ENCODE data around the gene HEATR5A.
A peak's percentile ranks its signal among the peaks of the same experiment; 100 is the strongest.
"Not testable (repeated sequence)": the region's sequence is repeated elsewhere in the genome, so short reads cannot be mapped to it uniquely, and the experiment has no call there.

The HEATR5A gene

DNA sequence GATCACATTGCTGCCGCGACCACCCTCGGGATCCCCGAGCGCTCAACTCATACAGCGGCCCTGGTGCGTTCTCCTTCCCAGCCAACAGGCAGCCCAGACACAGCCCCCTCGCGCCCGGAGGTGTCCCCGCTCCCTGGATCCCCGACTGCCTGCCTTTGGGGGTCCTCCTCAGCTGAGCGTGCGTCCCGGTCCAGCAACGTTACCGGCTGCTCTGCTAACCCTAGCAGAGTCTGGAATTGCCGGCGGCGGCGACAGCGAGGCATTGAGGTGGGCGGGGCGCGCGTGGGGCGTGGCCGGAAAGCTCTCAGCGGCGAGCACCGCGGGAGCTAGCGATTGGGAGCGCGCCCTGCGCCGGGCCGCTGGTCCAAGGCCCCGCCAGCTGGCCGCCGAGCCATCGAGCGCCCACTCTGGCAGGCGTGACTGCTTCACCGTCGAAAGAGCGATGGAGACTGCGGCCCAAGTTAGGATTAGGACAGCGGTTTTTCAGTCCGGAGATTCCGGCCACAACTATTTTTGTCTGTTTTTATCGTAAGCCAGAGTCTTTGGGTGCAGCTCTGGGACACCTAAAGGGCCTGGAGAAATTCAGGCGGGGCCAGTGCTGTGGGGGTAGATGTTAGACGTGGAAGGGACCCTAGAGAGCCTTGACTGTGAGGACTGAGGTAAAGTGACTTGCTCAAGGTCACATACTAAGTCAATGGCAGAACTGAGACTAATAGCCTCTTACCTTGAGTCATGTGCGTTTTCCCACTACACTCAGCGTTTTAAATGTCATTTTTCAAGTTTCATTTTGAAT lies at the start of gene HEATR5A:
Gene HEATR5A (minus strand): TSS at position 232 of the 793 bp plus-strand sequence. CDS start 17,575 bp downstream, outside the sequence.
- peak; percentile 93 for DNase-seq

DNA sequence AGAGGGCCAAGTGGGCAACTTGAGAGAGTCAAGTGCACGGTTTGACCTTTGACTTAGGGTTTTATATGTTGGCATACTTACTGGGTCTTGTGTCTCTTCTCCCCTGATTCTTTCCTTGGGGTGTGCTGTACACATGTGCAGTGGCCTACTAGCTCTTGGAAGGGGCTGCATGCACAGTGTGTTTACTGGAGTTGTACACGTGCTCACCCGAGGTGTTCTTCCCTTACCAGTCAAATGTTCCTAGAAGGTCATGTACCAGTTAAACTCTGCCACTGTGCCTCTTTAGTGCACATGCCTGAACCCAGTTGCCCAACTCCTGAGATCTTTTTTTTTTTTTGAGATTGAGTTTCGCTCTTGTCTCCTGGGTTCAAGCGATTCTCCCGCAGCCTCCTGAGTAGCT lies 46.2 kb upstream of the HEATR5A start:
- no peak for DNase-seq

DNA sequence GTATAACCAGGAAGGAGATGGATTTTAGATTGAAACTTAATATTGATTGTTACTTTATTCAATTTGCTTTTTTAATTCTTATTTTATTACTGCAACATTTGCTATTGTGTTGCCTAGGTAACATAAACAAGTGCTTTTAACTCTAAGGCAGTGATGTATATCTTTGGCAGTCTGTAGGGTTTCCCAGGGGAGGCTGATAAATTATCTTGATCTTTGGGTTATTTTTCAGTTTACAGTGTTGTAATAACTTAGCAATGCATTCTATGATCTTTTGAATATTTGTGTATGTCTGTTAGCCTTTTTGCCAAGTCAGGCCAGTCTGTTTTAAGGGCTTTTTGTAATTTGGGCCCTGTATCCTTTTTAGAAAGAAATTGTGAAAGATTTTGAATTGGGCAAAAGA lies 44.8 kb upstream of the HEATR5A start:
- no peak for DNase-seq

DNA sequence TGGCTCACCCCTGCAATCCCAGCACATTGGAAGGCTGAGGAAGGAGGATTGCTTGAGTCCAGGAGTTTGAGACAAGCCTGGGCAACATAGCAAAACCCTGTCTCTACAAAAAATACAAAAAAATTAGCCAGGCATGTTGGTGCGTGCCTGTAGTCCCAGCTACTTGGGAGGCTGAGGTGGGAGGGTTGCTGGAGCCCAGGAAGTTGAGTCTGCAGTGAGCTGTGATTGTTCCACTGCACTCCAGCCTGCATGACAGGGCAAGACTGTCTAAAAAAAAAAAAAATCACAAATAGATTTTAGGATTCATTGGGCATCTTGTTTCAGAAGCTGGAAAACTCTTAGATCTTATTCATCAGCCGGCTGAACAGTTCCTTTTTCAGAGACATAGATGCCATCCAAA lies 42.1 kb upstream of the HEATR5A start:
- DNase-seq, result not testable (repeated sequence)

DNA sequence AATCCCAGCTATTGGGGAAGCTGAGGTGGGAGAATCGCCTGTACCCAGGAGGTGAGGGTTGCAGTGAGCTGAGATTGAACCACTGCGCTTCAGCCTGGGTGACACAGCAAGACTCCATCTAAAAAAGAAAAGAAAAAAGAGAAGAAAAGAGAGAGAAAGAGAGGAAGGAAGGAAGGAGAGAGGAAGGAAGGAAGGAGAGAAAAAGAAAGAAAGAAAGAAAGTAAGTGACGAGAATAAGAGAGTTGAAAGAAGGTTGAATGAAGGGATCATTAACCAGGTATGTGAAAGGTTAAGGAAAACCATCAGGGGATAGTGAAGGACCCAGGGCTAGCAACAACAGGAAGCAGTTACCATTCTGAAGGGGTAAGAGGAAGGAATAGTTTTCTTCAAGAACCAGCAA lies 41.2 kb upstream of the HEATR5A start:
- no peak for DNase-seq

DNA sequence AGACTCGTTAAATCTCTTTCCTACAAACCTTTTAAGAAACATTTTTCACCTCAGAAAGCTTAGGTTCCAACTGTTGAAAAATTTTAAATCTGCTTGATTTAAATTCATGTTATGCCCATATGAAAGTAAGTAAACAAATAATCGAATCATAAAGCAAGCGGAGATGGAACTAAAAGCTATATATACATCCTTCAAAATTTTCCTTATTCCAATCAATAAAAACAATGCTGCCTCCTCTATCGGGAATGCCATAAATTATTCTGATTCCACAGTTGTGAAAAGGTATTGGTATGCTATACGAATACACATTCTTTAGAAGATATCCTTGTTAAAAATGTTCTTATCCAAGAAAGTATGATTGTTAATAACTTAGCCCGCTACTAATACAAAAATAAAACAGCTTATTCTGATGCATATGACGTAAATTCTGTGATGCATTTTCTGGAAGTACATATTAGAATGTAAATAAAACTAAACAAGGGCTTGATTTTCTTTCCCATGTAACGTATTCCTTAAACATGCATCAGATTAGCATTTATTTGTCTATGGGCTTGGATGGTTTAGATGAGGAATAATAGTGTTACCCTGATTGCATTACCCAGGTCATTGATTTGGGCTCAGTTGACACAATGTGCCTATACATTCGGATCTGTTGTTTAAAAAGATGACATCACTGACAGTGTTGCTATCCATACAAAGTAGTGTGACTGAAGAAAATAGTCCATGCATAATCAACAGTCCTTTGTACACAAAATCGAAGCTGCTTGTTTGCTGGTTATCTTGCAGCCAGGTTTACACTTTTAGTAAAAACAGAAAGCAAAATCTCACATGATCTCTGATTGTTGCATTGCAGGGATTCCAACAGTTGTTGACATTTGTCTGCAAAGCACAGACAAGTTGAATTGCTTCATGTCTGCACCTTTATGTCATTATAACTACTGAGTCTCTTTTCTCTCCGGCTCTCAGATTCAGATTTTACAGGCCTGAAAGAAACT lies 37.6 kb upstream of the HEATR5A start:
- DNase-seq, result no peak

DNA sequence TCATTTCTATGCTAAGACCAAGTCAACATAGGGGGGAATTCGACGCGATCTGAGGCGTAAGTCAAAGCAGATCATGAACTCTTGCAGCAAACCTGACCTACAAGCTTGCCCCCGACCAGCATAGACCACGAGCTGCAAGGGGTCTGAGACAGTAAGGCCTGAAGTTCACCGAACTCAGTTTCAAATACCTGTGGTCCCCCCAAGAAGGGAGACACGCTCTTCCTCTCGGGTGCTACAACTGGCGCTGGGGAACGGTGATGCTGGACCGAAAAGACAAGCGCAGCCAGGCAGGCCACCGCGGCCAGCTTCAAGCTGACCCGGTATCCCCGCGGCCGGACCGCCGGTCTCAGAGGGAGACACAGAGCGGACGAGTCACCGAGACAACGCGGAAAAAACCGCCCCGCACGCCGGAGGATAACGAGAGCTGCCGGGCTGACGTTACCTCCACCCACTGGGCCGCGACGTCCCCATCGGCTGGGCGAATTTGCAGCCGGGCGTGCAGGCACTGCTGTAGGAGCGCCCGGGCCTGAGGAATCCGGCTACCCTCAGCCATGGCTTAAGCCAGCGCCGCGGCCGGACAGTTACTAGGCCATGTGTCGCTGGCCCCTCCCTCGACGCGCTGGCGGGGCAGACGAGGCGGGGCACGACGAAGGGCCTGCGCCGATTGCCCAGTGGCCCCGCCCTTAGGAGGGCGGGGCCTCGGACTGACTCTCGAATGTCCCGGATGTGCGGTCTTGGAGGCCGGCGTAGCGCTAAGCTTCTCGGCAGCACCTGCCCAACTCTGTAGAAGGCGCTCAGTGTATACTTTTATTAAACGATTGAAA lies 36.7 kb upstream of the HEATR5A start, which contains the start of gene DTD2:
Gene DTD2 (minus strand): TSS at position 666 of the 824 bp plus-strand sequence. CDS start 113 bp downstream, at position 553.
- DNase-seq, result peak; percentile 92 to 97

DNA sequence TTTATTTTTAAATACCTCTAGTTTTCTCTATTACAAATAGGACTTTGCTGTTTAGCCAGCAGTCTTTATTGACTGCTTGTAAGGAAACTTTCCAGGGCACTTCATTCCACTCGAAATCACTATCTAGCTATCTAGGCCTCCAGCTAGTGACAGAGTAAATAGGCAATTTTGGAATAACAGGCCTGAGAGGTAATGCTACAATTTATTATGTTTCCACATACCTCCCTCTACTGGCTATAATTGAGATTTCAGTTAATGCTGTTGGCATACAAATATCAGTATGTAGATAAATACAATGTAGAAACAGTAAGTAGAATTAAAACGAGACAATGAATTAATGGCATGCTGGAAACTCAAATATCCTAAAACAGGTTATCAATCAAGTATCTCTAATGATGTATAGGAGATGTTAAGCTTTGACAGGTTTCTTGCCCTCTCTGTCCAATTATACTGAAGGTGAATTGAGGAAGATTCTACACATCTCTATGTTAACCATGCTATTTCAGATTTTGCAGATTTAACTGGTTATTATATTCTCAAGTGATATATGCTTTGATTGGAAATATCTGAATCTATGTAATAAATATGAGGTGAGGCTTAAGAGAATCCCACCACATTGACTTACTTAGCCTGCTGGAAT lies 29.7 kb upstream of the HEATR5A start:
- peak; percentile 20 to 77 for DNase-seq

DNA sequence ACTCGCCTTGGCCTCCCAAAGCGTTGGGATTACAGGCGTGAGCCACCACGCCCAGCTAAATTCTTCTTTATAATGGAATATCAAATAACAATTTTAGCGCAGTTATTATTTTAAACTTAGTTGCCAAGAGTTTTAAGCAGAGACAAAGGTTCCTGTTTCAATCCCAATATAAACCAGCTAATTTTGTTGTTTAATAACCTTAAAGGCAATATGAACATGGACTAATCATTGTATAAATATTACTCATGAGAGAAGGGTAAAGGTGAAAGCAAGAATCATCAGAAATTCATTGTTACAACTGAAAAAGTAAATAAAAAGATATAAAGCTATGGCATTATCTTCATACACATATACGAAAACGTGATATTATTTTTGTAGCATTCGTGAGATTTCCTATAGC lies 28.8 kb upstream of the HEATR5A start:
- no peak for DNase-seq

DNA sequence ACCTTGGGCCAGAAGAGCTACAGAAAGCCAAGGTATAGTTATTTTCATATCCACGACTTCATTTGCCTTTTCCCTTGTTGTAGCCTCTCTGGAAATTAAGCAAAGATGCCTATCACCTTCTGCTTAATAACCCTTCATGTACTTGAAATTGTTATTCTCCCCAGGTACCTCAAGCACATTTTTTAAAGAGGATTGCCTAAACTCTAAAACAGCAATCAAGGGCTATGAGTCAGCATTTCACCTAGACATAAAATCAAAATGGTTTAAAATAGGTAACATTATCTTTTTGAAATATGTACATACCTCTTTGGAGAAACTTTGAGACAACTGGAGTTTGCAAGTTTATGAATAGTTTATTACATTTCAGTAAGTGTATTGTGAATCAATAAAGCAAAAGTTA lies 25.4 kb upstream of the HEATR5A start:
- no peak for DNase-seq

DNA sequence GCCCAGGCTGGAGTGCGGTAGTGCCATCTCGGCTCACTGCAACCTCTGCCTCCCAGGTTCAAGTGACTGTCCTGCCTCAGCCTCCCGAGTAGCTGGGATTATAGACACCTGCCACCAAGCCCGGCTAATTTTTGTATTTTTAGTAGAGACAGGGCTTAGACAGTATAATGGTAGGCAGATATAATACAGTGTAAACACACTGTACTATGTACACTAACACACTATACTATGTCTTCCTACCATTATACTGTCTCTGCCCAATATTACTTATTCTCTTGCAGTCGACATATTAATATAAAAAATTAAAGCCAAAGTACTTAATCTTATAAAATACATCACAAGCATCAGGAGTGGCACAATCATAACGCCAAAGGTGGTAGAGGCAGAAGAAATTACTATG lies 21.9 kb upstream of the HEATR5A start:
- no peak for DNase-seq

DNA sequence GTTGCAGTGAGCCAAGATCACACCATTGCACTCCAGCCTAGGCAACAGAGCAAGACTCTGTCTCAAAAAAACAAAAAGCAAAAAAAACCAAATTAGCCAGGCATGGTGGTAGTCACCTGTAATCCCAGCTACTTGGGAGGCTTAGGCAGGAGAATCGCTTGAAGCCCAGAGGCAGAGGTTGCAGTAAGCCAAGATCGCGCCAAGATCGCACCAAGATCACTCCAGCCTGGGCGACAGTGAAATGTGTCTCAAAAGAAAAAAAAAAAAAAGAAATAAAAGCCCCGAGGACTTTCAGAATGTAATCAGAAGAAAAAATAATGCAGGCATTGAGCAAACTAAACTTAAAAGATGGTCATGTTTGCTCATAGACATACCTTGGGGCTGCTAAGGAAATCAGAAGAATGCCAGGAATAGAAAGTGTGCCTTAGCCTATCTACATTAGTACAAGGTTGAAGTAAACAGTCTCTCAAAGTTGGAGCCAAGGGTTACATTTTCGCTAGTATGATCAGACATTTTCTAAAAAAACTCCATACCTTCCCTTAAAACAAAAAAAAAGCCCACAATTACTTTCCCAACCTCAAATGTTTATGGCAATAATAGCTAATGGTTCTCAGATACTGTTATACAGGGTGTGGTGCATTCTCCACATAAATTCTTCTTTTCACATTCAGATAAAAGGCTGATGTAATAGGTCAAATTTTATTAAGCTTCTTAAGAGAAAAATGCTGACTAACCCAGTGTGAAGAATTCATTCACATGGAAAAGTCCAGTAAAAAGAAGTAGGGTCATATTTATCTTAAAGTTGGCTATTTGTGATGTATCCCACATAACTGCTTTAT lies 21.1 kb upstream of the HEATR5A start:
- no peak for DNase-seq

DNA sequence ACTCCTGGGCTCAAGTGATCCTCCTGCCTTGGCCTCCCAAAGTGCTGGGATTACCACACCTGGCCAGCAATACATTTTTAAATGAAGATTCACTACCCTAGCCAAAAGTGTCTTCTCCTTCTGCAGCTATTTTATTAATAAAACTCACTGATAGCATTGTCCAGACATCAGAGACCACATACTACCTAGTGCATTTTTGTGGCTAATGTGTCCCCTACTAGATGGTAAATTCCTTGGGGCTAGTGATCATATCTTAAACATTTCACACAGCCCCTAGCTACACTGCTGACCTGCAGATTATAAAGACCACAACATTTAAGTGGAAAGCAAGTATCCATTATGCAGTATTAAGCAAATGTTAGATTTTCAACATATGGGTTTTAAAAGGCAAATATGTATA lies 19.9 kb upstream of the HEATR5A start:
- no peak for DNase-seq

DNA sequence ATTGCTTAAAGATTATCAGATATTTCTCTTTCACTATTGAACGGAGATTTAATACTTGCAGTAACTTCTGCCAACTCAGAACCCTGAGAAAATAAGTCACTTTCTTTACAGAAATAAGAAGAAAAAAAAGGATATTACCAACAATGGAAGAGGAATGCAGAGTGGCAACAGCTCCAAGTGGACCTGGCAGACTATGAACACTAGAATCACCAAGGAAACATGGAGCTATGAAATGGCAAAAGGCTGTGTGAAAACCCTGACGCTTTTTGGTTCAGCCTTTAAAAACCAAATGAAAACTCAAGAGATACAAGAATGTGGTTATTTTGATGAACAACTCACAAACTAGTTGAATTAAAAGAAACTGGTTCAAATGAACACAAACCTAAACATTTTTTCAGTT lies 19.2 kb upstream of the HEATR5A start:
- DNase-seq, result no peak

DNA sequence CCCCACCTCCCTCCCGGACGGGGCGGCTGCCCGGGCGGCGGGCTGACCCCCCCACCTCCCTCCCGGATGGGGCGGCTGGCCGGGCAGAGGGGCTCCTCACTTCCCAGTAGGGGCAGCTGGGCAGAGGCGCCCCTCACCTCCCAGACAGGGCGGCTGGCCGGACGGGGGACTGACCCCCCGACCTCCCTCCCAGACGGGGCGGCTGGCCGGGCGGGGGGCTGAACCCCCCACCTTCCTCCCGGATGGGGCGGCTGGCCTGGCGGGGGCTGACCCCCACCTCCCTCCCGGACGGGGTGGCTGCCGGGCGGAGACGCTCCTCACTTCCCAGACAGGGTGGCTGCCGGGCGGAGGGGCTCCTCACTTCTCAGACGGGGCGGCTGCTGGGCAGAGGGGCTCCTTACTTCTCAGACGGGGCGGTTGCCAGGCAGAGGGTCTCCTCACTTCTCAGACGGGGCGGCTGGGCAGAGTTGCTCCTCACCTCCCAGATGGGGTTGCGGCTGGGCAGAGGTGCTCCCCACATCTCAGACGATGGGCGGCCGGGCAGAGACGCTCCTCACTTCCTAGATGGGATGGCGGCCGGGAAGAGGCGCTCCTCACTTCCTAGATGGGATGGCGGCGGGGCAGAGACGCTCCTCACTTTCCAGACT lies 16.8 kb upstream of the HEATR5A start:
- DNase-seq, result not testable (repeated sequence)

DNA sequence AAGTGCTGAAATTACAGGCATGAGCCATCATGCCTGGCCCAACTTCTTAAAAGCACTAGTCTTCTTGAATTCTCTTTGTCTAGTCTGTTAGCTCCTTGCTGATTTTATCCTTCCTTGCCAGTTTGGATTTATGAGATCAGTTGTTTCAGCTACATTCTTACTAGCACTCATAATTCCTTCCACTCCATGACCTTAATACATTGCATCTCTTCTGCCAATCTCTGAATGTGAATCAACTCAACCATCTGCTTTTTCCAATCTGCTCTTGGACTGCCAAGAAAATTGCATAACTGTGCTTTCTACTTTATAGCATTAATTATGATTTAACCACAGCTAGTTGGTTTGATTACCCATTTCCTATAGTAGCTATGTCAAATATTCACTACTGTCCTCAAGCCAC lies 14.9 kb upstream of the HEATR5A start:
- no peak for DNase-seq

DNA sequence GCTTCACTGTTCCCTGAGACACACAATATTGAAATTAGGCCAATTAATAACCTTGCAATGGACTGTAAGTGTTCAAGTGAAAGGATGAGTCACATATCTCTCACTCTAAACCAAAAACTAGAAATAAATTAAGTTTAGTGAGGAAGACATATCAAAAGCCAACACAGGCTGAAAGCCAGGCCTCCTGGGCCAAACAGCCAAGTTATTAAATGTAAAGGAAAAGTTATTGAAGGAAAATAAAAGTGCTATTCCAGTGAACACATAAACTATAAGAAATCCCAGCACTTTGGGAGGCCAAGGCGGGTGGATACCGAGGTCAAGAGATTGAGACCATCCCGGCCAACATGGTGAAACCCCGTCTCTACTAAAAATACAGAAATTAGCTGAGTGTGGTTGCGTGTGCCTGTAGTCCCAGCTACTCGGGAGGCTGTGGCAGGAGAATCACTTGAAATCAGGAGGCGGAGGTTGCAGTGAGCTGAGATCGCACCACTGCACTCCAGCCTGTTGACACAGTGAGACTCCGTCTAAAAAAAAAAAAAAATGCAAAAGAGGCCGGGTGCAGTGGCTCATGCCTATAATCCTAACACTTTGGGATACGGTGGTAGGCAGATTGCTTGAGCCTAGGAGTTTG lies 10.4 kb upstream of the HEATR5A start:
- no peak for DNase-seq

DNA sequence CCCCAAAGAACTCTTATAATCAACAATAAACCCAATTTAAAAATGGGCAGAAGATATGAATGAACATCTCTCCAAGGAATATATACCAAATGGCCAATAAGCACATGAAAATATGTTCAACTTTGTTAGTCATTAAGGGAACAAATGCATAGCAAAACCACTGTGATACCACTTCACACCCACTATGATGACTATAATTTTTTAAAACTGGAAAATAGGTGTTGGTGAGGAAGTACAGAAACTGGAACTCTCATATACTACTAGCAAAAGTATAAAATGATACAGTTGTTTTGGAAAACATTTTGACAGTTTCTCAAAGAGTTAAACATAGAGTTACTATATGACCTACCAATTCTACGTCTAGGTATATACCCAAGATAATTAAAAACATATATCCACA lies 9.4 kb upstream of the HEATR5A start:
- no peak for DNase-seq

DNA sequence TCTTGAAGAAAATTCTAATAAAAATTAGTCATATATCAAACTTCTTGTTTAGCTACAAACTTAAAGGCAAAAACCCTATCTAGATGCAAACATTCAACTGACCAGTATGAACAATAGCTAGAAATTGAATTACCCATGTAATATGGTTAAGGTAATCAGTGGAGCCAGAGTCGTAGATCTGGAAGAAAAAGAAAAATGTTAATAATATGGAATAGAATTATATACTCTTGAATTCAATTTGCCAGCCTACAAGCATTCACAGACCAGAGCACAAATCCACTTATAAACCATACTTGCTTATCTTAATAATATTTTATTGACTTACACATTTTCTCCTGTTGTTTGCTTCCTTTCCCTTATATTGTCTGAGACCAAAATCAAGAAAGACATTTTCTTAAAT lies 7.7 kb upstream of the HEATR5A start:
- no peak for DNase-seq

DNA sequence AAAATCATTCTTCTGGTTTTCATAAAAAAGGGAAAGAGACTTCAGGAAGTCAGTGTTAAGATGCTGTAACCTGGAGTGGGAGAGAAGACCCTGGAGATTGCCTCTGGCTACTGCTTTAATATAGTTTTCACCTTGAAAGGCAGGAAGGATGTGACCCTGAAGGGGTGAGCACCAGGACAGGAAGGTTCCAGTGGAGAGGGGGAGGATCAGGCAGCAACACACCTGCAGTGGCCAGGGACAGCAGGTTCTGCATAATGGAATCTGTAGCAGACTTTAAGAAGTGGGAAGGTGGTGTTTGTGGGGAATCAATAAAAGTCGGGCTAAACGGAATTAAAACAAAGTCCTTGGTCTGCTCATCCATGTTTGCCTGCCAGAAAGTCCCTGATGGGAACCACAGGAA lies 6.3 kb upstream of the HEATR5A start:
- no peak for DNase-seq

Measured in inflammatory macrophage treated with lipopolysaccharide for 1 hour (primary cell).